Activated CD4-positive, CD25-positive, alpha-beta regulatory T cell treated with anti-CD3 and anti-CD28 coated beads, Interleukin-2, amount 50 U/mL, for 16 hours (primary cell): Measurements from ENCODE around the gene VPS37C.
"Not testable (repeated sequence)": the region's sequence is repeated elsewhere in the genome, so short reads cannot be mapped to it uniquely, and the experiment has no call there.

Experiments
- DNase-seq: peaks from one replicate; pipeline ENCODE4 v3.0.0-alpha.2; 2020; ENCODE audit warnings: low read depth, low spot score

The VPS37C gene

GRCh38 chr11:61174949-61175348 is 13.7 kb upstream of the VPS37C start:
- no peak for DNase-seq

- no peak for DNase-seq
Observed at GRCh38 chr11:61174273-61174672, 13.0 kb upstream of the VPS37C start.

- DNase-seq = no peak
Observed at GRCh38 chr11:61173456-61173855, 12.2 kb upstream of the VPS37C start.

GRCh38 chr11:61172888-61173287 is 11.7 kb upstream of the VPS37C start:
- DNase-seq = no peak

GRCh38 chr11:61172356-61172755 is 11.1 kb upstream of the VPS37C start:
- DNase-seq = no peak

GRCh38 chr11:61171907-61172306 is 10.7 kb upstream of the VPS37C start:
- DNase-seq = no peak

- DNase-seq = no peak
Observed at GRCh38 chr11:61170566-61170965, 9.3 kb upstream of the VPS37C start.

- no peak for DNase-seq
Observed at GRCh38 chr11:61168800-61169199, 7.6 kb upstream of the VPS37C start.

- DNase-seq = no peak
Observed at GRCh38 chr11:61168042-61168688, 6.9 kb upstream of the VPS37C start.

- DNase-seq = not testable (repeated sequence)
Observed at GRCh38 chr11:61166331-61166730, 5.1 kb upstream of the VPS37C start.

GRCh38 chr11:61165785-61166184 is 4.6 kb upstream of the VPS37C start:
- DNase-seq = not testable (repeated sequence)

GRCh38 chr11:61164606-61165424 is 3.6 kb upstream of the VPS37C start:
- no peak for DNase-seq

GRCh38 chr11:61163714-61164605 is 2.7 kb upstream of the VPS37C start:
- DNase-seq = no peak

GRCh38 chr11:61163021-61163420 is 1.8 kb upstream of the VPS37C start:
- no peak for DNase-seq

GRCh38 chr11:61162092-61162941 is 1.1 kb upstream of the VPS37C start:
- DNase-seq = no peak

- no peak for DNase-seq
Observed at GRCh38 chr11:61160487-61161189, 588 bp downstream of the VPS37C start.

- DNase-seq = no peak
Observed at GRCh38 chr11:61158691-61159381, 2.4 kb downstream of the VPS37C start.

GRCh38 chr11:61157743-61158142 is 3.5 kb downstream of the VPS37C start:
- no peak for DNase-seq

- no peak for DNase-seq
Observed at GRCh38 chr11:61155741-61156140, 5.5 kb downstream of the VPS37C start.

- DNase-seq = no peak
Observed at GRCh38 chr11:61155312-61155711, 5.9 kb downstream of the VPS37C start.
